ENCODE data around the gene CHI3L1.
A peak's percentile ranks its signal among the peaks of the same experiment; 100 is the strongest.

The CHI3L1 gene

GRCh38 chr1:203129501-203130231 lies 56.8 kb downstream of the CHI3L1 start:
- peak; percentile 25 to 34 for DNase-seq

Measured in inflammatory macrophage treated with lipopolysaccharide for 1 hour (primary cell).